HUDEP-2 (cell line): ENCODE measurements around the gene SH3RF2.
A peak's percentile ranks its signal among the peaks of the same experiment; 100 is the strongest.
"Not testable (repeated sequence)": the region's sequence is repeated elsewhere in the genome, so short reads cannot be mapped to it uniquely, and the experiment has no call there.

ENCODE experiments used
- DNase-seq, 76 experiments: peaks; one replicate each; lab custom pipeline; 2025; ENCODE audit not compliant: unreplicated experiment in 76 of 76; lab: John Stamatoyannopoulos, UW

Gene SH3RF2

GRCh38 chr5:146001544-146002190 is 65.3 kb downstream of the SH3RF2 start:
- peak in 12 of 76 experiments; percentile 2 to 54 (median 12) for DNase-seq

GRCh38 chr5:146002491-146002890 is 66.1 kb downstream of the SH3RF2 start:
- no peak for DNase-seq

- no peak for DNase-seq
Observed at GRCh38 chr5:146003852-146004251, 67.5 kb downstream of the SH3RF2 start.

GRCh38 chr5:146005264-146005663 is 68.9 kb downstream of the SH3RF2 start:
- no peak for DNase-seq

GRCh38 chr5:146005723-146006122 is 69.3 kb downstream of the SH3RF2 start:
- DNase-seq, result no peak

- no peak for DNase-seq
Observed at GRCh38 chr5:146006470-146007190, 70.3 kb downstream of the SH3RF2 start.

- DNase-seq, result no peak
Observed at GRCh38 chr5:146007270-146007669, 70.9 kb downstream of the SH3RF2 start.

GRCh38 chr5:146007989-146008388 is 71.6 kb downstream of the SH3RF2 start:
- DNase-seq, result no peak

GRCh38 chr5:146009020-146009419 is 72.6 kb downstream of the SH3RF2 start:
- DNase-seq, result no peak

- not testable (repeated sequence) for DNase-seq
Observed at GRCh38 chr5:146010447-146010846, 74.1 kb downstream of the SH3RF2 start.

- DNase-seq, result no peak
Observed at GRCh38 chr5:146013761-146014160, 77.4 kb downstream of the SH3RF2 start.

GRCh38 chr5:146015001-146015400 is 78.6 kb downstream of the SH3RF2 start:
- no peak for DNase-seq

GRCh38 chr5:146016764-146017484 is 80.5 kb downstream of the SH3RF2 start:
- DNase-seq, result no peak

- no peak for DNase-seq
Observed at GRCh38 chr5:146018514-146019375, 82.4 kb downstream of the SH3RF2 start.

GRCh38 chr5:146020100-146020499 is 83.7 kb downstream of the SH3RF2 start:
- DNase-seq, result no peak

GRCh38 chr5:146024034-146024433 is 87.7 kb downstream of the SH3RF2 start:
- DNase-seq, result no peak

GRCh38 chr5:146025114-146025680 is 88.8 kb downstream of the SH3RF2 start:
- no peak for DNase-seq

GRCh38 chr5:146025681-146026080 is 89.3 kb downstream of the SH3RF2 start:
- no peak for DNase-seq

GRCh38 chr5:146026307-146027010 is 90.1 kb downstream of the SH3RF2 start:
- no peak for DNase-seq

- no peak for DNase-seq
Observed at GRCh38 chr5:146027751-146028150, 91.4 kb downstream of the SH3RF2 start.
